Measurements from ENCODE around the gene HNRNPU. TPM values are rescaled to one million over a fixed set of nuclear protein-coding genes. Genes with fewer than 3 reads are reported as not detected.

The HNRNPU gene
- total RNA-seq, 1 experiment from 2014 or later, result 628 TPM

GRCh38 chr1:244802556-244803239 lies 61.6 kb downstream of the HNRNPU start:
- DNase-seq (ENCODE audit: low spot score), result no peak

DNA sequence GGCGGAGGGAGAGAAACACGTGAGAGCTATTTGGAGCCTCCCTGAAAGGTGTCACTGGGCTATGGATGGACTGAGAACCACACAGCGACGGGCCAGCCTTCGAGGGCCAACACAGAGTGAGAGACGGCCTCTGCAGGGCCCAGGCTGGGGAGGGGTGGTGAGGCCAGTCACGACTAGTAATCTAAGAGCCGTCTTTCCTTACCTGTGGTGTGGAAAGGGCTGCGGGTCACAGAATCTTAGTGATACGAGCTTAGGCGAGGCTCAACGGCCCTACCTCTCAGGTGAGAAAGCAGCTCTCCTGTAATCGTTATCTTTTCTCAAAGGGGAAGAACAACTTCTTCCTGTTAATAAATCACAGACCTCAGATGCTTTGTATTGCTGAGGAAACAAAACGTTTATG lies 62.3 kb downstream of the HNRNPU start:
- no peak for DNase-seq (ENCODE audit: low spot score)

DNA sequence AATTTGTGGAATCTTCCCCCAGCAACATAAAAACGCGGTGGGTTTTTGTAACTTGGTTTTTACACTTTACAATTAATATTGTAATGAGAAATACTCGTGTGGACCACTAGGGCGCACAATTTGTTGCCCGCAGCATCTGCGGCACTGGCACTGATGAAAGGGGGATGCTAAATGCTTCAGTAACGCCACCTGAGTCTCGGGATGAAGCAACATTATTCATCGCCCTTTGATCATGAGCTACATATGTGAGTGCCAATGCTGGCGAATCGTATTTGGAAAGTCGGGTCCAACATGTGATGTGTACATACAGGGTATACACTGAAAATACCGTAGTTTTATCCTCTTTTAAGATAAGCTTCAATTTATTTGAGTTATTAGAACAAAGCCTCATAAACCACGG lies 63.1 kb downstream of the HNRNPU start:
- DNase-seq (ENCODE audit: low spot score), result peak; percentile 34

DNA sequence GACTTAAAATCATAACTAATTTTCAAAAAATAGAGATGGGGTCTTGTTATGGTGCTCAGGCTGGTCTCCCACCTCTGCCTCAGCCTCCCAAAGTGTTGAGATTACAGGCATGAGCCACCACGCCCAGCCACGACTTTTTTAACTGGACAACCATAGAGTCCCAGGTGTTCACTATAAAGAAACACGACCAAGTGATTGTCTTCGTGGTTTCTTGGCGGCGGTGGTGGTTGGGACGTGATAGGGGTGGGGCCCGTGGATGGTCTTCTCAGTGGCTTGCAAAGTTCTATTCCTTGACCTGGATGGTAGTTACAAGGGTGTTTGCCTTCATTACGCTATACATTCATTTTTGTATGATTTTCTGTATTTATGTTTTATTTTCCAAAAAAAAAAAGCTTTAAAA lies 63.5 kb downstream of the HNRNPU start:
- DNase-seq (ENCODE audit: low spot score), result no peak

Other genes with a start within 250 kb of the HNRNPU start
- 109 and 133 TPM in 2 replicates for gene DESI2, start 211.4 kb downstream of the HNRNPU start, total RNA-seq (2014; rRNA removed; shearing (Covaris generic))
- gene COX20, start 28.9 kb downstream of the HNRNPU start, total RNA-seq (2014; rRNA removed; shearing (Covaris generic)), result 71.6 and 76.1 TPM in 2 replicates